Spleen (tissue), 11 donors: ENCODE measurements around the gene FRMD1. TPM values are rescaled to one million over a fixed set of nuclear protein-coding genes. Genes with fewer than 3 reads are reported as not detected.

Experiments
- DNase-seq: peaks from one replicate; pipeline ENCODE4 v3.0.0-alpha.2; 2020
- H3K27ac ChIP-seq, 8 donors: fragments of 200-600 bp; sonication (generic) in 7 of 8; 1 replicate in 4 of 8; 2 replicates in 4 of 8; pipeline versions ENCODE4 v1.5.0 to v1.8.0; 2016 to 2021; ENCODE audit warnings: inconsistent platforms in 4 of 8, mild to moderate bottlenecking in 4 of 8, moderate library complexity in 1 of 8
- H3K27me3 ChIP-seq, 7 donors: fragments of 200-600 bp; sonication (generic) in 6 of 7; replicated peaks in 1 of 7; 1 replicate in 4 of 7; 2 replicates in 3 of 7; pipeline versions ENCODE4 v1.5.0 to v1.8.0; 2016 to 2021; ENCODE audit warnings: inconsistent platforms in 3 of 7, mild to moderate bottlenecking in 1 of 7
- H3K36me3 ChIP-seq, 6 donors: fragments of 200-600 bp; sonication (generic) in 5 of 6; 1 replicate in 4 of 6; 2 replicates in 2 of 6; pipeline versions ENCODE4 v1.5.0 to v1.8.0; 2016 to 2021; ENCODE audit warnings: inconsistent platforms in 2 of 6
- H3K4me1 ChIP-seq, 6 donors: fragments of 200-600 bp; sonication (generic) in 5 of 6; 1 replicate in 3 of 6; 2 replicates in 3 of 6; pipeline versions ENCODE4 v1.5.0 to v1.8.0; 2016 to 2021; ENCODE audit warnings: inconsistent platforms in 3 of 6
- H3K4me3 ChIP-seq, 8 donors: fragments of 200-600 bp; sonication (generic) in 7 of 8; 1 replicate in 4 of 8; 2 replicates in 4 of 8; pipeline versions ENCODE4 v1.5.0 to v1.8.0; 2016 to 2021; ENCODE audit warnings: inconsistent platforms in 4 of 8, mild to moderate bottlenecking in 4 of 8, moderate library complexity in 2 of 8
- H3K9me3 ChIP-seq, 8 donors: fragments of 200-600 bp; sonication (generic) in 7 of 8; 1 replicate in 4 of 8; 2 replicates in 4 of 8; pipeline versions ENCODE4 v1.5.0 to v1.8.0; 2016 to 2021; ENCODE audit warnings: inconsistent platforms in 4 of 8
- POLR2A ChIP-seq, 3 donors: fragments of 450-650 bp; IDR thresholded peaks; one replicate each; pipeline ENCODE4 v1.5.1; 2017; ENCODE audit warnings: antibody characterized with exemption in 3 of 3, mild to moderate bottlenecking in 1 of 3
- POLR2AphosphoS5 ChIP-seq, 3 donors: sonication (generic); formaldehyde crosslinking; IDR thresholded peaks; one replicate each; pipeline ENCODE4 v1.5.1; 2017; ENCODE audit warnings: antibody characterized with exemption in 3 of 3
- WGBS, 5 donors: extraction: QIAGEN DNeasy Blood & Tissue Kit in 3 of 5; methylation state at CpG; one replicate each; pipeline versions ENCODE4 v1.1.5 to v1.1.7; 2013 to 2018; 5-methylcytosine and 5-hydroxymethylcytosine counted together
- intact Hi-C: fragments of 100-400 bp; cut with DNase I; formaldehyde crosslinking; loops from one replicate; pipeline ENCODE4 v1.15.0; 2023; ENCODE audit warnings: low total_unique reads
- polyA plus RNA-seq, 3 donors: library from polyadenylated mRNA; stranded (reverse); fragments of 200-250 nt; gene quantifications; one replicate each; pipeline ENCODE4 v1.2.1, GENCODE V29; 2013
- total RNA-seq, 7 donors: library from RNA; depleted of rRNA in 3 of 7; stranded (reverse); fragments of >200 nt in 3 of 7; fragmentation: NEBNext Ultra II Directional in 4 of 7; extraction: Animal tissue kit (Norgen Biotek cat#: 25700) in 4 of 7; gene quantifications; one replicate each; pipeline versions ENCODE4 v1.1.0 to v1.2.1, GENCODE V29; 2016 to 2021
- TF ChIP-seq, protein P1 (sequence below), 11 experiments: fragments of 200-600 bp in 7 of 11; fragments of 450-650 bp in 4 of 11; sonication (generic) in 4 of 11; IDR thresholded peaks in 8 of 11; conservative IDR thresholded peaks in 3 of 11; 1 replicate in 7 of 11; 2 replicates in 4 of 11; pipeline versions ENCODE4 v1.4.0 to v1.8.0; 2016 to 2021; ENCODE audit warnings: antibody characterized with exemption in 11 of 11, inconsistent platforms in 4 of 11, mild to moderate bottlenecking in 1 of 11
- donor health status: healthy with polysubstance abuse.
- donor health status: DM: no; HTN: no; CAD: no; lungs with moderate emphysema.
- donor health status: DM: no; HTN: no; CAD: no.
- donor health status: Bipolar disorder and iron deficiency.
- donor health status: healthy.
- donor health status: DM: no; HTN: no; CAD: no.
- donor health status: DM: yes; HTN: yes; CAD: no.

FRMD1 gene
- total and polyA plus RNA-seq, 10 donors, result 0.14 to 9.5 (median 1.5) TPM

- Histone ChIP-seq H3K27me3 (no peaks in the 10 kb centered on the region), H3K4me1 (no peaks in the 10 kb centered on the region), H3K27ac (no peak overlapping the region), H3K36me3 (no peaks in the 10 kb centered on the region), H3K9me3 (peaks cover 2 to 24% (median 16%) of the 10 kb centered on the region in 8 donors), H3K4me3 (no peak overlapping the region)
- intact Hi-C loops, result no loop called here
- no peak for DNase-seq
- WGBS, 5 donors, result 89 to 94% (median 90%) methylated on average over 14 to 18 of the region's 18 CpGs
- no peak for TF ChIP-seq POLR2AphosphoS5 (IDR thresholded peaks at IDR 0.05)
These were observed 62.8 kb downstream of the FRMD1 start for GRCh38 chr6:168016176-168016620.

DNA sequence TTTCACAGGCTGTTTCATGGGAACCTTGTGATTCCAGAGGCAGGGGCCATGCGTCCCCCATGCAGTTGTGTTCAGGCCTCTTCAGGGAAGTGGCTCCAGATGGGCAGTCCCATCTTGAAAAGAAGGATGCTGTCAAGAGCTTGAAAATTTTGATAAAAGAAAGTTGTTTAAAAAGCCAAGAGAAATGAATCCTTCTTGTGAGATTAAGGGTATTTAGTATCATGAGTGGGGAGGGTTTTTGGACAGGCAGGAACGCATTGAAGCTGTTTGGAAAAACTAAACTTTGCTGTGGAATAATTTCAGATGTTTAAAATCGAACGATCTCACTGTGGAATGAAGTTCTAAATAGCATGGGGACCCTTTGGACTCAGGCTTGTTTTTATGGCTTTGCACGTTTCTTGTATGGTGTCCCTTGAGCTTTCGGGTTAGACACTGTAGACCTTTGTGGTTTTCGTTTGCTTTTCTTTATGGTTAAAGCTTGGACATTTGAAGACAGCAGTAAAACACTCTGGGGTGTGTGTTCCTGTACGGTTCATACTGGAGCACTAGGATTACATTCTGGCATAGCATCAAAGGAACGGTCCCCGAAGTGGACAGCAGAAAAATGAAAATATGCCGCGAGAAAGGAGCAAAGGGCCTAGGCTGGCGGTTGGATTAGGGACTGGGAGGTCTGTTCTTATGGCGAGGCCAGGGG lies 63.4 kb downstream of the FRMD1 start:
- no peak overlapping the region for H3K4me3 ChIP-seq
- 80 to 90% (median 85%) methylated on average over 14 of the region's 14 CpGs for WGBS, 5 donors
- TF ChIP-seq POLR2A (IDR thresholded peaks at IDR 0.05), result no peak
- TF ChIP-seq, protein P1, sequence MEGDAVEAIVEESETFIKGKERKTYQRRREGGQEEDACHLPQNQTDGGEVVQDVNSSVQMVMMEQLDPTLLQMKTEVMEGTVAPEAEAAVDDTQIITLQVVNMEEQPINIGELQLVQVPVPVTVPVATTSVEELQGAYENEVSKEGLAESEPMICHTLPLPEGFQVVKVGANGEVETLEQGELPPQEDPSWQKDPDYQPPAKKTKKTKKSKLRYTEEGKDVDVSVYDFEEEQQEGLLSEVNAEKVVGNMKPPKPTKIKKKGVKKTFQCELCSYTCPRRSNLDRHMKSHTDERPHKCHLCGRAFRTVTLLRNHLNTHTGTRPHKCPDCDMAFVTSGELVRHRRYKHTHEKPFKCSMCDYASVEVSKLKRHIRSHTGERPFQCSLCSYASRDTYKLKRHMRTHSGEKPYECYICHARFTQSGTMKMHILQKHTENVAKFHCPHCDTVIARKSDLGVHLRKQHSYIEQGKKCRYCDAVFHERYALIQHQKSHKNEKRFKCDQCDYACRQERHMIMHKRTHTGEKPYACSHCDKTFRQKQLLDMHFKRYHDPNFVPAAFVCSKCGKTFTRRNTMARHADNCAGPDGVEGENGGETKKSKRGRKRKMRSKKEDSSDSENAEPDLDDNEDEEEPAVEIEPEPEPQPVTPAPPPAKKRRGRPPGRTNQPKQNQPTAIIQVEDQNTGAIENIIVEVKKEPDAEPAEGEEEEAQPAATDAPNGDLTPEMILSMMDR (IDR thresholded peaks at IDR 0.05 in 8 of 11, conservative IDR thresholded peaks at IDR 0.05 in 3 of 11), result no peak
- no peak for TF ChIP-seq POLR2AphosphoS5 (IDR thresholded peaks at IDR 0.05)
- no peak for DNase-seq
- H3K27ac ChIP-seq, result no peak overlapping the region
- no peaks in the 10 kb centered on the region for H3K36me3 ChIP-seq
- H3K9me3 ChIP-seq, result peaks cover 2 to 30% (median 22%) of the 10 kb centered on the region in 8 donors
- no peaks in the 10 kb centered on the region for H3K27me3 ChIP-seq
- H3K4me1 ChIP-seq, result no peaks in the 10 kb centered on the region
- intact Hi-C loops, result no loop called here

DNA sequence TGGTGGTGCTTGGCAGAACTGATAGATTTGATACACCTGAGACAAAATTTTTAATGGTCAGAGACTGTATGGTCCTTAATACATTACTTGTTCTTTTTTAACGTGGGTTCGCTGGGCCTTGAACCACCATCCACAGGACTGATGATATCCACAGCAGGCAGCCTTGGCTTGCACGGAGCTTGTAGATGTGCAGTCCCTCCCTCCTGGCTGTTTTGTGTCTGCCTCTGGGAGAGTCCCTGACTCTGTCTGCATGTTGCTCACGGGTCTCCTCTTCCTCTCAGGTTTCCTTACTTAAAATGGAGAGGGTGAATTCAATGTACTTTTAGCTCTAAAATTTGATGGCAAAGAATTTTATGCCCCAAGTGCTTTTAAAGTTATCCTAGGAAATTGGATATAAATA lies 64.0 kb downstream of the FRMD1 start:
- no peaks in the 10 kb centered on the region for H3K27me3 ChIP-seq
- TF ChIP-seq POLR2AphosphoS5 (IDR thresholded peaks at IDR 0.05), result no peak
- TF ChIP-seq, protein P1 (IDR thresholded peaks at IDR 0.05 in 8 of 11, conservative IDR thresholded peaks at IDR 0.05 in 3 of 11), result no peak
- TF ChIP-seq POLR2A (IDR thresholded peaks at IDR 0.05), result no peak
- WGBS, 5 donors, result 69 to 84% (median 79%) methylated on average over 4 of the region's 4 CpGs
- H3K27ac ChIP-seq, result no peak overlapping the region
- H3K36me3 ChIP-seq, result no peaks in the 10 kb centered on the region
- intact Hi-C loops, result no loop called here
- peaks cover 2 to 36% (median 28%) of the 10 kb centered on the region in 8 donors for H3K9me3 ChIP-seq
- no peak overlapping the region for H3K4me3 ChIP-seq
- DNase-seq, result no peak
- H3K4me1 ChIP-seq, result no peaks in the 10 kb centered on the region

DNA sequence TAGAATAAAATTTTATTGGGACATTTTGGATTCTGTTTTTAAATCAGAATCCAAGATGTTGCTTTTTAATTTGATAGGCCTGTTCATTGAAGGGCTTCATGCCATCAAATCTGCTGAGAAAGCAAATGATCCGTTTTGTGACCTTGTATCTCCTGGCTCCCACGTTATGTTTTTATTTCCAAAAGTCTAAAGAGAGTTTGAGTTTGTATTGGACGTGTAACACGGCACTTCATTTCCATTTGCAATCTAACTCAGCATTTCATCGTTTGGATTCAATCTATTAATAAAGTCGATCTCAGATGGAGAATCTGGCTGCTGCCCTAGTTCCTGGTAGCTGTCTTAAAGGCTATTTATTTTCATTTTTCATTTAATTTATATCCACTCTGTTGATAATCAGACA lies 64.6 kb downstream of the FRMD1 start:
- peaks cover 2 to 38% (median 30%) of the 10 kb centered on the region in 8 donors for H3K9me3 ChIP-seq
- no peaks in the 10 kb centered on the region for H3K4me1 ChIP-seq
- 49 to 73% (median 62%) methylated on average over 6 of the region's 6 CpGs for WGBS, 5 donors
- no peaks in the 10 kb centered on the region for H3K36me3 ChIP-seq
- intact Hi-C loops, result no loop called here
- H3K27me3 ChIP-seq, result no peaks in the 10 kb centered on the region
- no peak for DNase-seq
- H3K27ac ChIP-seq, result no peak overlapping the region
- TF ChIP-seq, protein P1 (IDR thresholded peaks at IDR 0.05 in 8 of 11, conservative IDR thresholded peaks at IDR 0.05 in 3 of 11), result no peak
- TF ChIP-seq POLR2A (IDR thresholded peaks at IDR 0.05), result no peak
- no peak for TF ChIP-seq POLR2AphosphoS5 (IDR thresholded peaks at IDR 0.05)
- H3K4me3 ChIP-seq, result no peak overlapping the region
